Activated CD4-positive, alpha-beta T cell treated with anti-CD3 and anti-CD28 coated beads, Interleukin-2, Interleukin-6, amounts not matched to agents 100 ng/mL and 50 ng/mL, durations not matched to agents 16 hours and 8 hours (primary cell): Measurements from ENCODE around the gene RASEF.

Experiments used
- DNase-seq: peaks from one replicate; pipeline ENCODE4 v3.0.0-alpha.2; 2020

RASEF gene

GRCh38 chr9:83012168-83012921 lies 50.6 kb downstream of the RASEF start:
- DNase-seq: no peak

GRCh38 chr9:83011611-83012010 lies 51.3 kb downstream of the RASEF start:
- DNase-seq: no peak

- no peak for DNase-seq
Measured at GRCh38 chr9:83007521-83008300, 55.2 kb downstream of the RASEF start.

GRCh38 chr9:83006378-83006777 lies 56.6 kb downstream of the RASEF start:
- no peak for DNase-seq

- no peak for DNase-seq
Measured at GRCh38 chr9:83005963-83006362, 57.0 kb downstream of the RASEF start.

GRCh38 chr9:83005361-83005760 lies 57.6 kb downstream of the RASEF start:
- DNase-seq: no peak

- DNase-seq: no peak
Measured at GRCh38 chr9:83002329-83002728, 60.6 kb downstream of the RASEF start.

- no peak for DNase-seq
Measured at GRCh38 chr9:83000765-83001164, 62.2 kb downstream of the RASEF start.

GRCh38 chr9:82998409-82998808 lies 64.5 kb downstream of the RASEF start:
- DNase-seq: no peak

GRCh38 chr9:82997476-82998140 lies 65.3 kb downstream of the RASEF start:
- no peak for DNase-seq

- no peak for DNase-seq
Measured at GRCh38 chr9:82996941-82997340, 66.0 kb downstream of the RASEF start.

GRCh38 chr9:82993856-82994605 lies 68.9 kb downstream of the RASEF start:
- no peak for DNase-seq

GRCh38 chr9:82991671-82992070 lies 71.3 kb downstream of the RASEF start:
- no peak for DNase-seq

- DNase-seq: no peak
Measured at GRCh38 chr9:82989929-82990328, 73.0 kb downstream of the RASEF start.

- DNase-seq: no peak
Measured at GRCh38 chr9:82988488-82988887, 74.5 kb downstream of the RASEF start.

GRCh38 chr9:82987370-82988189 lies 75.4 kb downstream of the RASEF start:
- DNase-seq: no peak

GRCh38 chr9:82981552-82981951 lies 81.4 kb downstream of the RASEF start:
- DNase-seq: no peak

GRCh38 chr9:82975176-82975575 lies 87.8 kb downstream of the RASEF start:
- DNase-seq: no peak

GRCh38 chr9:82972446-82972845 lies 90.5 kb downstream of the RASEF start:
- DNase-seq: no peak

- no peak for DNase-seq
Measured at GRCh38 chr9:82970359-82970758, 92.6 kb downstream of the RASEF start.

GRCh38 chr9:82969291-82969690 lies 93.7 kb downstream of the RASEF start:
- no peak for DNase-seq

- no peak for DNase-seq
Measured at GRCh38 chr9:82968816-82969215, 94.1 kb downstream of the RASEF start.
